ENCODE results near the gene LCE3A. TPM values are rescaled to one million over a fixed set of nuclear protein-coding genes. Genes with fewer than 3 reads are reported as not detected.

The LCE3A gene
- total and polyA plus RNA-seq, 10 of the 15 experiments (the other 5 are each of a cell fraction or from before 2014, with no cell fraction given), result not detected

DNA sequence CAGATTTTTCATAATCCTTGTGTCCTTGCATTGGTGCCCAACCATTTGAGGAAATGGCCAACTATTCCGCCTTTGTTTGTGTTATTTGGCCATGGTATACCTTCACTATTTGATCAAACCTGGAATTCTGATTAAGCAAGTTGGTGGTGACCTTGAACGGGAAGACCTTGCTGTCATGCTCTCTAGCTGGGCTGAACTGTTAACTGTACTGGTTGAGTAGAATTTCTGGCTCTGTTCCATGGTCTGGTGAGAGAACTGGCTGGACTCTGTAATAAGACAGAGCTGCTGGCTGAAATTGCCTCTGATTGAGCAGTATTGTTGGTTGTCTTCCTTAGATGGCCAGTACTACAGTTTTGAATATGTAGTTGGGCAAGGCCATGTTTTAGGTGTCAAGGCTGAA lies 25.9 kb downstream of the LCE3A start:
- 0% methylated on average over 2 of the region's 2 CpGs for WGBS (ENCODE audit: insufficient coverage, insufficient replicate concordance, low lambda C conversion rate, missing lambda C conversion rate)
- no peaks in the 10 kb centered on the region for H3K4me1 ChIP-seq (ENCODE audit: control insufficient read depth, insufficient read depth, low read length)
- no peak for ATAC-seq

More for the DNA sequence above, 25.9 kb downstream of the LCE3A start:
- RAD21 ChIA-PET (ENCODE audit: unreplicated experiment), result no interaction called here
- Histone ChIP-seq H3K4me2 (ENCODE audit: control insufficient read depth, insufficient read depth) (no peak overlapping the region), H4K20me1 (ENCODE audit: control insufficient read depth, insufficient read depth) (no peaks in the 10 kb centered on the region), H3K9me3 (replicated peaks; ENCODE audit: control insufficient read depth, insufficient read depth, low read length) (no peaks in the 10 kb centered on the region), H3K36me3 (ENCODE audit: control insufficient read depth in 2 of 2, insufficient read depth in 2 of 2, low read length in 1 of 2) (no peaks in the 10 kb centered on the region), H3K27me3 (replicated peaks in 1 of 2; ENCODE audit: control insufficient read depth in 2 of 2, insufficient read depth in 2 of 2, low read length in 1 of 2) (no peaks in the 10 kb centered on the region), H3K79me2 (ENCODE audit: control insufficient read depth, insufficient read depth, low read length) (no peaks in the 10 kb centered on the region), H3K27ac (ENCODE audit: control insufficient read depth, insufficient read depth) (no peak overlapping the region), H3K9ac (ENCODE audit: control insufficient read depth, insufficient read depth, low read length) (no peak overlapping the region), H3K4me3 (no peak overlapping the region), H2AFZ (ENCODE audit: control insufficient read depth, low read depth, low read length) (no peak overlapping the region)
- POLR2A ChIA-PET, result no interaction called here
- TF ChIP-seq YY1 (IDR thresholded peaks at IDR 0.05; ENCODE audit: low read depth, low read length) (no peak), CBX5 (IDR thresholded peaks at IDR 0.05; ENCODE audit: low read depth) (no peak), RBBP5 (conservative IDR thresholded peaks at IDR 0.05) (no peak), NFXL1 (IDR thresholded peaks at IDR 0.05; ENCODE audit: borderline replicate concordance) (no peak), TARDBP (IDR thresholded peaks at IDR 0.05; ENCODE audit: borderline replicate concordance) (no peak), TBL1XR1 (IDR thresholded peaks at IDR 0.05; ENCODE audit: low read depth, low read length) (no peak), TCF7 (IDR thresholded peaks at IDR 0.05; ENCODE audit: borderline replicate concordance) (no peak), MEF2B (IDR thresholded peaks at IDR 0.05; ENCODE audit: partially characterized antibody, poor library complexity, severe bottlenecking) (no peak), FOXM1 (IDR thresholded peaks at IDR 0.05; ENCODE audit: low read depth, low read length) (no peak), ASH2L (IDR thresholded peaks at IDR 0.05; ENCODE audit: borderline replicate concordance, low read depth) (no peak), SIN3A (IDR thresholded peaks at IDR 0.05; ENCODE audit: low read depth, low read length) (no peak), IKZF2 (IDR thresholded peaks at IDR 0.05) (no peak), CBFB (IDR thresholded peaks at IDR 0.05; ENCODE audit: low read depth) (no peak), RUNX3 (IDR thresholded peaks at IDR 0.05; ENCODE audit: low read length) (no peak)
- TF ChIP-seq, protein P1, sequence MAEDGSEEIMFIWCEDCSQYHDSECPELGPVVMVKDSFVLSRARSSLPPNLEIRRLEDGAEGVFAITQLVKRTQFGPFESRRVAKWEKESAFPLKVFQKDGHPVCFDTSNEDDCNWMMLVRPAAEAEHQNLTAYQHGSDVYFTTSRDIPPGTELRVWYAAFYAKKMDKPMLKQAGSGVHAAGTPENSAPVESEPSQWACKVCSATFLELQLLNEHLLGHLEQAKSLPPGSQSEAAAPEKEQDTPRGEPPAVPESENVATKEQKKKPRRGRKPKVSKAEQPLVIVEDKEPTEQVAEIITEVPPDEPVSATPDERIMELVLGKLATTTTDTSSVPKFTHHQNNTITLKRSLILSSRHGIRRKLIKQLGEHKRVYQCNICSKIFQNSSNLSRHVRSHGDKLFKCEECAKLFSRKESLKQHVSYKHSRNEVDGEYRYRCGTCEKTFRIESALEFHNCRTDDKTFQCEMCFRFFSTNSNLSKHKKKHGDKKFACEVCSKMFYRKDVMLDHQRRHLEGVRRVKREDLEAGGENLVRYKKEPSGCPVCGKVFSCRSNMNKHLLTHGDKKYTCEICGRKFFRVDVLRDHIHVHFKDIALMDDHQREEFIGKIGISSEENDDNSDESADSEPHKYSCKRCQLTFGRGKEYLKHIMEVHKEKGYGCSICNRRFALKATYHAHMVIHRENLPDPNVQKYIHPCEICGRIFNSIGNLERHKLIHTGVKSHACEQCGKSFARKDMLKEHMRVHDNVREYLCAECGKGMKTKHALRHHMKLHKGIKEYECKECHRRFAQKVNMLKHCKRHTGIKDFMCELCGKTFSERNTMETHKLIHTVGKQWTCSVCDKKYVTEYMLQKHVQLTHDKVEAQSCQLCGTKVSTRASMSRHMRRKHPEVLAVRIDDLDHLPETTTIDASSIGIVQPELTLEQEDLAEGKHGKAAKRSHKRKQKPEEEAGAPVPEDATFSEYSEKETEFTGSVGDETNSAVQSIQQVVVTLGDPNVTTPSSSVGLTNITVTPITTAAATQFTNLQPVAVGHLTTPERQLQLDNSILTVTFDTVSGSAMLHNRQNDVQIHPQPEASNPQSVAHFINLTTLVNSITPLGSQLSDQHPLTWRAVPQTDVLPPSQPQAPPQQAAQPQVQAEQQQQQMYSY (CRISPR knock-in tag; IDR thresholded peaks at IDR 0.05), result no peak
- TF ChIP-seq, protein P2, sequence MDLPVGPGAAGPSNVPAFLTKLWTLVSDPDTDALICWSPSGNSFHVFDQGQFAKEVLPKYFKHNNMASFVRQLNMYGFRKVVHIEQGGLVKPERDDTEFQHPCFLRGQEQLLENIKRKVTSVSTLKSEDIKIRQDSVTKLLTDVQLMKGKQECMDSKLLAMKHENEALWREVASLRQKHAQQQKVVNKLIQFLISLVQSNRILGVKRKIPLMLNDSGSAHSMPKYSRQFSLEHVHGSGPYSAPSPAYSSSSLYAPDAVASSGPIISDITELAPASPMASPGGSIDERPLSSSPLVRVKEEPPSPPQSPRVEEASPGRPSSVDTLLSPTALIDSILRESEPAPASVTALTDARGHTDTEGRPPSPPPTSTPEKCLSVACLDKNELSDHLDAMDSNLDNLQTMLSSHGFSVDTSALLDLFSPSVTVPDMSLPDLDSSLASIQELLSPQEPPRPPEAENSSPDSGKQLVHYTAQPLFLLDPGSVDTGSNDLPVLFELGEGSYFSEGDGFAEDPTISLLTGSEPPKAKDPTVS (IDR thresholded peaks at IDR 0.05; ENCODE audit: low read depth, low read length), result no peak
- TF ChIP-seq, protein P3, sequence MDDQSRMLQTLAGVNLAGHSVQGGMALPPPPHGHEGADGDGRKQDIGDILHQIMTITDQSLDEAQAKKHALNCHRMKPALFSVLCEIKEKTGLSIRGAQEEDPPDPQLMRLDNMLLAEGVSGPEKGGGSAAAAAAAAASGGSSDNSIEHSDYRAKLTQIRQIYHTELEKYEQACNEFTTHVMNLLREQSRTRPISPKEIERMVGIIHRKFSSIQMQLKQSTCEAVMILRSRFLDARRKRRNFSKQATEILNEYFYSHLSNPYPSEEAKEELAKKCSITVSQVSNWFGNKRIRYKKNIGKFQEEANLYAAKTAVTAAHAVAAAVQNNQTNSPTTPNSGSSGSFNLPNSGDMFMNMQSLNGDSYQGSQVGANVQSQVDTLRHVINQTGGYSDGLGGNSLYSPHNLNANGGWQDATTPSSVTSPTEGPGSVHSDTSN (IDR thresholded peaks at IDR 0.05; ENCODE audit: insufficient replicate concordance, low read depth, low read length), result no peak
- CTCF ChIA-PET, result no interaction called here
- intact Hi-C loops (cut with micrococcal nuclease; ENCODE audit: unreplicated experiment) (no loop called here), in situ Hi-C loops (cut with MboI) (no loop called here)
- DNase-seq (ENCODE audit: low read depth, low spot score) (no peak), FAIRE-seq (no peak)
- BruUV-seq (replicated peaks), result no TSS peak
- SMC1A ChIA-PET (ENCODE audit: uncharacterized antibody, unreplicated experiment), result no interaction called here
